ENCODE results near the gene PLCB1. TPM values are rescaled to one million over a fixed set of nuclear protein-coding genes. Genes with fewer than 3 reads are reported as not detected.
A peak's percentile ranks its signal among the peaks of the same experiment; 100 is the strongest.

PLCB1 gene
- total and polyA plus RNA-seq, 2 experiments from 2014 or later = 14.9 to 20.7 TPM

DNA sequence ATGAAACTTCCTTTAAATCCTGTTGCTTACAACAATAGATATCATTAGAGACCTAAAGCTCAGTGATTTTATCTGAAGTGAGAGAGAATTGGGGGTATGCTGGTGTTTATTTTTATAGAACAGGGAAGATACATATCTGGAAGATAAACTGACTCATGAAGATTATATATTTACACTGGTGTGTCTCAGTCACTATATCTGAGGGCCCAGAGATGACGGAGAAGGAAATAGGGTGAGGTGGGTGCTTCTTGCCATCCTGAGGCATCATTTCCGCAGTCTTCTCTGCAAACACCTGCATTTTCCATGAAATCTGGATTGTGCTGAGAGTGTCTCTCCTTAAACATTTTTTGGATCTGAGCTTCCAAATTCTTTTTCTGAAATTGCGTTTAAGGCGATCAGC lies 5.9 kb upstream of the PLCB1 start:
- H3K27me3 Mint-ChIP-seq (ENCODE audit: insufficient read depth, low read depth, poor library complexity) = peaks cover 3% of the 10 kb centered on the region
- H3K4me3 Mint-ChIP-seq = no peak overlapping the region
- no peaks in the 10 kb centered on the region for H3K9me2 ChIP-seq (ENCODE audit: insufficient read depth)
- no peak overlapping the region for H3K27ac Mint-ChIP-seq
- no peaks in the 10 kb centered on the region for H4K20me1 ChIP-seq (replicated peaks; ENCODE audit: insufficient read depth)
- H3F3A ChIP-seq (replicated peaks; ENCODE audit: low read depth) = no peaks in the 10 kb centered on the region
- H3K36me3 Mint-ChIP-seq (ENCODE audit: low read depth) = no peaks in the 10 kb centered on the region
- H3K9me3 Mint-ChIP-seq = no peaks in the 10 kb centered on the region
- H3K36me3 ChIP-seq (ENCODE audit: insufficient read depth) = no peaks in the 10 kb centered on the region
- H3K79me2 ChIP-seq (replicated peaks; ENCODE audit: insufficient read depth) = no peaks in the 10 kb centered on the region
- DNase-seq (ENCODE audit: low spot score) = no peak
- ATAC-seq = no peak
- peaks cover 46% of the 10 kb centered on the region for H3K4me1 ChIP-seq (ENCODE audit: insufficient read depth)
- no peak overlapping the region for H3K4me3 ChIP-seq
- H3K4me1 Mint-ChIP-seq = peaks cover 22% of the 10 kb centered on the region
- H3K4me2 ChIP-seq = 0 out of 2 replicates have a peak overlapping the region, but pooled peaks have one; percentile 7
- peaks cover 18% of the 10 kb centered on the region for H3K27me3 ChIP-seq (ENCODE audit: insufficient read depth)
- no peak overlapping the region for H2AFZ ChIP-seq
- no peak overlapping the region for H3K27ac ChIP-seq (ENCODE audit: low read depth)
- TF ChIP-seq, protein P1, sequence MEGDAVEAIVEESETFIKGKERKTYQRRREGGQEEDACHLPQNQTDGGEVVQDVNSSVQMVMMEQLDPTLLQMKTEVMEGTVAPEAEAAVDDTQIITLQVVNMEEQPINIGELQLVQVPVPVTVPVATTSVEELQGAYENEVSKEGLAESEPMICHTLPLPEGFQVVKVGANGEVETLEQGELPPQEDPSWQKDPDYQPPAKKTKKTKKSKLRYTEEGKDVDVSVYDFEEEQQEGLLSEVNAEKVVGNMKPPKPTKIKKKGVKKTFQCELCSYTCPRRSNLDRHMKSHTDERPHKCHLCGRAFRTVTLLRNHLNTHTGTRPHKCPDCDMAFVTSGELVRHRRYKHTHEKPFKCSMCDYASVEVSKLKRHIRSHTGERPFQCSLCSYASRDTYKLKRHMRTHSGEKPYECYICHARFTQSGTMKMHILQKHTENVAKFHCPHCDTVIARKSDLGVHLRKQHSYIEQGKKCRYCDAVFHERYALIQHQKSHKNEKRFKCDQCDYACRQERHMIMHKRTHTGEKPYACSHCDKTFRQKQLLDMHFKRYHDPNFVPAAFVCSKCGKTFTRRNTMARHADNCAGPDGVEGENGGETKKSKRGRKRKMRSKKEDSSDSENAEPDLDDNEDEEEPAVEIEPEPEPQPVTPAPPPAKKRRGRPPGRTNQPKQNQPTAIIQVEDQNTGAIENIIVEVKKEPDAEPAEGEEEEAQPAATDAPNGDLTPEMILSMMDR (conservative IDR thresholded peaks at IDR 0.05; ENCODE audit: low read depth in 2 of 2) = no peak

DNA sequence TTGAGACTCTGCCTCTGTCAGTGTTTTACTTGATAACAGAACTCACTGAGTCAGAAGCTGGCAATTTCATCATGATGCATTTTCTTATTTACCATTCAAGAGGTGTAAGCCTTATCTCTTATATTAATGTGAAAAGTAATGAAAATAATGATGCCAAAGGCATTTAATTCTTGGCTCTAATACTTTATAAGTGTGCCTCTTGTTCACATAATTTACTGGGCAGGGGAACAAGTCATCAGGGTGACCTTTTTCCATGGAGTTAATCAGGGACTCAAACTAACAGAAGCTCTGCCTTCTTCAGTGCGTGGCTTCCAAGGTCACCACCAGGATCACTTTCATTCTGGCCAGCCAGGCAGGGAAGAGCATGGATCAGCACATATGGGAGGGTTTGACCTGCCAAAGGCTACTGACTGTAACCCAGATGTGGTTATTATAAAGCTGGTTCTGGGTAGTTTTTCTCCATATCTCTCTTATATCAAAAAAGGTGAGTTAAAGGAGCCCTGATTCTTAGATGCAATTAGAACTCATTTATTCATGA lies 5.2 kb upstream of the PLCB1 start:
- Histone ChIP-seq H3F3A (replicated peaks; ENCODE audit: low read depth) (no peaks in the 10 kb centered on the region), H3K27me3 (ENCODE audit: insufficient read depth) (peaks cover 20% of the 10 kb centered on the region), H3K27ac (ENCODE audit: low read depth) (no peak overlapping the region), H3K4me3 (no peak overlapping the region), H3K79me2 (replicated peaks; ENCODE audit: insufficient read depth) (no peaks in the 10 kb centered on the region), H3K4me1 (ENCODE audit: insufficient read depth) (peaks cover 46% of the 10 kb centered on the region), H3K9me2 (ENCODE audit: insufficient read depth) (no peaks in the 10 kb centered on the region), H3K36me3 (ENCODE audit: insufficient read depth) (no peaks in the 10 kb centered on the region), H3K4me2 (no peak overlapping the region), H2AFZ (no peak overlapping the region), H4K20me1 (replicated peaks; ENCODE audit: insufficient read depth) (no peaks in the 10 kb centered on the region)
- ATAC-seq = no peak
- H3K4me3 Mint-ChIP-seq = no peak overlapping the region
- H3K36me3 Mint-ChIP-seq (ENCODE audit: low read depth) = no peaks in the 10 kb centered on the region
- H3K9me3 Mint-ChIP-seq = no peaks in the 10 kb centered on the region
- no peak overlapping the region for H3K27ac Mint-ChIP-seq
- no peak for DNase-seq (ENCODE audit: low spot score)
- peaks cover 22% of the 10 kb centered on the region for H3K4me1 Mint-ChIP-seq
- peaks cover 7% of the 10 kb centered on the region for H3K27me3 Mint-ChIP-seq (ENCODE audit: insufficient read depth, low read depth, poor library complexity)
- TF ChIP-seq, protein P1 (conservative IDR thresholded peaks at IDR 0.05; ENCODE audit: low read depth in 2 of 2) = no peak
- TF ChIP-seq, protein P2, sequence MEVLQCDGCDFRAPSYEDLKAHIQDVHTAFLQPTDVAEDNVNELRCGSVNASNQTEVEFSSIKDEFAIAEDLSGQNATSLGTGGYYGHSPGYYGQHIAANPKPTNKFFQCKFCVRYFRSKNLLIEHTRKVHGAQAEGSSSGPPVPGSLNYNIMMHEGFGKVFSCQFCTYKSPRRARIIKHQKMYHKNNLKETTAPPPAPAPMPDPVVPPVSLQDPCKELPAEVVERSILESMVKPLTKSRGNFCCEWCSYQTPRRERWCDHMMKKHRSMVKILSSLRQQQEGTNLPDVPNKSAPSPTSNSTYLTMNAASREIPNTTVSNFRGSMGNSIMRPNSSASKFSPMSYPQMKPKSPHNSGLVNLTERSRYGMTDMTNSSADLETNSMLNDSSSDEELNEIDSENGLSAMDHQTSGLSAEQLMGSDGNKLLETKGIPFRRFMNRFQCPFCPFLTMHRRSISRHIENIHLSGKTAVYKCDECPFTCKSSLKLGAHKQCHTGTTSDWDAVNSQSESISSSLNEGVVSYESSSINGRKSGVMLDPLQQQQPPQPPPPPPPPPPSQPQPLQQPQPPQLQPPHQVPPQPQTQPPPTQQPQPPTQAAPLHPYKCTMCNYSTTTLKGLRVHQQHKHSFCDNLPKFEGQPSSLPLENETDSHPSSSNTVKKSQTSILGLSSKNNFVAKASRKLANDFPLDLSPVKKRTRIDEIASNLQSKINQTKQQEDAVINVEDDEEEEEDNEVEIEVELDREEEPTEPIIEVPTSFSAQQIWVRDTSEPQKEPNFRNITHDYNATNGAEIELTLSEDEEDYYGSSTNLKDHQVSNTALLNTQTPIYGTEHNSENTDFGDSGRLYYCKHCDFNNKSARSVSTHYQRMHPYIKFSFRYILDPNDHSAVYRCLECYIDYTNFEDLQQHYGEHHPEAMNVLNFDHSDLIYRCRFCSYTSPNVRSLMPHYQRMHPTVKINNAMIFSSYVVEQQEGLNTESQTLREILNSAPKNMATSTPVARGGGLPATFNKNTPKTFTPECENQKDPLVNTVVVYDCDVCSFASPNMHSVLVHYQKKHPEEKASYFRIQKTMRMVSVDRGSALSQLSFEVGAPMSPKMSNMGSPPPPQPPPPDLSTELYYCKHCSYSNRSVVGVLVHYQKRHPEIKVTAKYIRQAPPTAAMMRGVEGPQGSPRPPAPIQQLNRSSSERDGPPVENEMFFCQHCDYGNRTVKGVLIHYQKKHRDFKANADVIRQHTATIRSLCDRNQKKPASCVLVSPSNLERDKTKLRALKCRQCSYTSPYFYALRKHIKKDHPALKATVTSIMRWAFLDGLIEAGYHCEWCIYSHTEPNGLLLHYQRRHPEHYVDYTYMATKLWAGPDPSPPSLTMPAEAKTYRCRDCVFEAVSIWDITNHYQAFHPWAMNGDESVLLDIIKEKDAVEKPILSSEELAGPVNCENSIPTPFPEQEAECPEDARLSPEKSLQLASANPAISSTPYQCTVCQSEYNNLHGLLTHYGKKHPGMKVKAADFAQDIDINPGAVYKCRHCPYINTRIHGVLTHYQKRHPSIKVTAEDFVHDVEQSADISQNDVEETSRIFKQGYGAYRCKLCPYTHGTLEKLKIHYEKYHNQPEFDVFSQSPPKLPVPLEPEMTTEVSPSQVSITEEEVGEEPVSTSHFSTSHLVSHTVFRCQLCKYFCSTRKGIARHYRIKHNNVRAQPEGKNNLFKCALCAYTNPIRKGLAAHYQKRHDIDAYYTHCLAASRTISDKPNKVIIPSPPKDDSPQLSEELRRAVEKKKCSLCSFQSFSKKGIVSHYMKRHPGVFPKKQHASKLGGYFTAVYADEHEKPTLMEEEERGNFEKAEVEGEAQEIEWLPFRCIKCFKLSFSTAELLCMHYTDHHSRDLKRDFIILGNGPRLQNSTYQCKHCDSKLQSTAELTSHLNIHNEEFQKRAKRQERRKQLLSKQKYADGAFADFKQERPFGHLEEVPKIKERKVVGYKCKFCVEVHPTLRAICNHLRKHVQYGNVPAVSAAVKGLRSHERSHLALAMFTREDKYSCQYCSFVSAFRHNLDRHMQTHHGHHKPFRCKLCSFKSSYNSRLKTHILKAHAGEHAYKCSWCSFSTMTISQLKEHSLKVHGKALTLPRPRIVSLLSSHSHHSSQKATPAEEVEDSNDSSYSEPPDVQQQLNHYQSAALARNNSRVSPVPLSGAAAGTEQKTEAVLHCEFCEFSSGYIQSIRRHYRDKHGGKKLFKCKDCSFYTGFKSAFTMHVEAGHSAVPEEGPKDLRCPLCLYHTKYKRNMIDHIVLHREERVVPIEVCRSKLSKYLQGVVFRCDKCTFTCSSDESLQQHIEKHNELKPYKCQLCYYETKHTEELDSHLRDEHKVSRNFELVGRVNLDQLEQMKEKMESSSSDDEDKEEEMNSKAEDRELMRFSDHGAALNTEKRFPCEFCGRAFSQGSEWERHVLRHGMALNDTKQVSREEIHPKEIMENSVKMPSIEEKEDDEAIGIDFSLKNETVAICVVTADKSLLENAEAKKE (CRISPR knock-in tag; IDR thresholded peaks at IDR 0.05) = no peak
- TF ChIP-seq, protein P3, sequence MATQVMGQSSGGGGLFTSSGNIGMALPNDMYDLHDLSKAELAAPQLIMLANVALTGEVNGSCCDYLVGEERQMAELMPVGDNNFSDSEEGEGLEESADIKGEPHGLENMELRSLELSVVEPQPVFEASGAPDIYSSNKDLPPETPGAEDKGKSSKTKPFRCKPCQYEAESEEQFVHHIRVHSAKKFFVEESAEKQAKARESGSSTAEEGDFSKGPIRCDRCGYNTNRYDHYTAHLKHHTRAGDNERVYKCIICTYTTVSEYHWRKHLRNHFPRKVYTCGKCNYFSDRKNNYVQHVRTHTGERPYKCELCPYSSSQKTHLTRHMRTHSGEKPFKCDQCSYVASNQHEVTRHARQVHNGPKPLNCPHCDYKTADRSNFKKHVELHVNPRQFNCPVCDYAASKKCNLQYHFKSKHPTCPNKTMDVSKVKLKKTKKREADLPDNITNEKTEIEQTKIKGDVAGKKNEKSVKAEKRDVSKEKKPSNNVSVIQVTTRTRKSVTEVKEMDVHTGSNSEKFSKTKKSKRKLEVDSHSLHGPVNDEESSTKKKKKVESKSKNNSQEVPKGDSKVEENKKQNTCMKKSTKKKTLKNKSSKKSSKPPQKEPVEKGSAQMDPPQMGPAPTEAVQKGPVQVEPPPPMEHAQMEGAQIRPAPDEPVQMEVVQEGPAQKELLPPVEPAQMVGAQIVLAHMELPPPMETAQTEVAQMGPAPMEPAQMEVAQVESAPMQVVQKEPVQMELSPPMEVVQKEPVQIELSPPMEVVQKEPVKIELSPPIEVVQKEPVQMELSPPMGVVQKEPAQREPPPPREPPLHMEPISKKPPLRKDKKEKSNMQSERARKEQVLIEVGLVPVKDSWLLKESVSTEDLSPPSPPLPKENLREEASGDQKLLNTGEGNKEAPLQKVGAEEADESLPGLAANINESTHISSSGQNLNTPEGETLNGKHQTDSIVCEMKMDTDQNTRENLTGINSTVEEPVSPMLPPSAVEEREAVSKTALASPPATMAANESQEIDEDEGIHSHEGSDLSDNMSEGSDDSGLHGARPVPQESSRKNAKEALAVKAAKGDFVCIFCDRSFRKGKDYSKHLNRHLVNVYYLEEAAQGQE (IDR thresholded peaks at IDR 0.05; ENCODE audit: unreplicated experiment) = no peak
- TF ChIP-seq EZH2phosphoT487 (IDR thresholded peaks at IDR 0.05; ENCODE audit: unreplicated experiment) = no peak
- TF ChIP-seq, protein P4, sequence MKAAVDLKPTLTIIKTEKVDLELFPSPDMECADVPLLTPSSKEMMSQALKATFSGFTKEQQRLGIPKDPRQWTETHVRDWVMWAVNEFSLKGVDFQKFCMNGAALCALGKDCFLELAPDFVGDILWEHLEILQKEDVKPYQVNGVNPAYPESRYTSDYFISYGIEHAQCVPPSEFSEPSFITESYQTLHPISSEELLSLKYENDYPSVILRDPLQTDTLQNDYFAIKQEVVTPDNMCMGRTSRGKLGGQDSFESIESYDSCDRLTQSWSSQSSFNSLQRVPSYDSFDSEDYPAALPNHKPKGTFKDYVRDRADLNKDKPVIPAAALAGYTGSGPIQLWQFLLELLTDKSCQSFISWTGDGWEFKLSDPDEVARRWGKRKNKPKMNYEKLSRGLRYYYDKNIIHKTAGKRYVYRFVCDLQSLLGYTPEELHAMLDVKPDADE (IDR thresholded peaks at IDR 0.05) = no peak
